Colon (tissue), 2 donors: ENCODE measurements around the gene PDCD7.
"Not testable (repeated sequence)": the region's sequence is repeated elsewhere in the genome, so short reads cannot be mapped to it uniquely, and the experiment has no call there.

Experiments
- FAIRE-seq: peaks from 2 replicates; lab custom pipeline; 2012; peaks lifted over from hg19 to GRCh38; lab: Jason Lieb, UNC
- donor health status: control.
- donor health status: control.

PDCD7 gene

GRCh38 chr15:65091946-65092770 lies 41.5 kb downstream of the PDCD7 start:
- no peak for FAIRE-seq

GRCh38 chr15:65089206-65089824 lies 44.3 kb downstream of the PDCD7 start:
- no peak for FAIRE-seq

- FAIRE-seq: no peak
Observed at GRCh38 chr15:65088643-65089021, 45.0 kb downstream of the PDCD7 start.

GRCh38 chr15:65087873-65088642 lies 45.5 kb downstream of the PDCD7 start:
- FAIRE-seq: no peak

GRCh38 chr15:65087411-65087810 lies 46.2 kb downstream of the PDCD7 start:
- FAIRE-seq: no peak

- FAIRE-seq: no peak
Observed at GRCh38 chr15:65086680-65087111, 46.9 kb downstream of the PDCD7 start.

- FAIRE-seq: no peak
Observed at GRCh38 chr15:65085990-65086679, 47.5 kb downstream of the PDCD7 start.

- no peak for FAIRE-seq
Observed at GRCh38 chr15:65085207-65085753, 48.3 kb downstream of the PDCD7 start.

- no peak for FAIRE-seq
Observed at GRCh38 chr15:65084500-65085206, 49.0 kb downstream of the PDCD7 start.

GRCh38 chr15:65083262-65083701 lies 50.3 kb downstream of the PDCD7 start:
- FAIRE-seq: no peak

GRCh38 chr15:65082303-65082953 lies 51.2 kb downstream of the PDCD7 start:
- no peak for FAIRE-seq

GRCh38 chr15:65081758-65082157 lies 51.9 kb downstream of the PDCD7 start:
- FAIRE-seq: no peak

GRCh38 chr15:65081270-65081669 lies 52.3 kb downstream of the PDCD7 start:
- no peak for FAIRE-seq

GRCh38 chr15:65079580-65079979 lies 54.0 kb downstream of the PDCD7 start:
- no peak for FAIRE-seq

GRCh38 chr15:65077981-65078352 lies 55.6 kb downstream of the PDCD7 start:
- FAIRE-seq: no peak

- no peak for FAIRE-seq
Observed at GRCh38 chr15:65077291-65077980, 56.2 kb downstream of the PDCD7 start.

GRCh38 chr15:65076486-65077290 lies 56.9 kb downstream of the PDCD7 start, which contains the start of gene KBTBD13:
KBTBD13 (plus strand) TSS chr15:65076746; CDS start chr15:65076816, 70 bp downstream.
- FAIRE-seq: no peak

GRCh38 chr15:65075607-65076395 lies 57.8 kb downstream of the PDCD7 start:
- not testable (repeated sequence) for FAIRE-seq
